ENCODE measurements around the gene SGCA. TPM values are rescaled to one million over a fixed set of nuclear protein-coding genes. Genes with fewer than 3 reads are reported as not detected.

The SGCA gene
- total RNA-seq, 1 experiment from 2014 or later: not detected

GRCh38 chr17:50139950-50140885 is 25.6 kb upstream of the SGCA start:
- peak; percentile 91 for TF ChIP-seq CTCF (IDR thresholded peaks at IDR 0.05; ENCODE audit: unreplicated experiment)
- no peaks in the 10 kb centered on the region for H3K9me3 Mint-ChIP-seq (ENCODE audit: unreplicated experiment)
- H3K27ac Mint-ChIP-seq (ENCODE audit: low read depth, unreplicated experiment): no peak overlapping the region
- peaks cover 74% of the 10 kb centered on the region for H3K36me3 Mint-ChIP-seq (ENCODE audit: insufficient read depth, unreplicated experiment)
- ChIA-PET POLR2A (interaction anchor here (0.7 to 1.5 kb wide), 3 partner anchors 16 to 273 kb away, joined by 4 to 5 read pairs (median 4); no protein-coding TSS in a partner anchor), CTCF (interaction anchor here (0.6 to 3.1 kb wide), 20 partner anchors 11 to 1319 kb away, joined by 3 to 16 read pairs (median 4); partner anchors contain the start of genes PDK2 and SAMD14)
- peaks cover 13% of the 10 kb centered on the region for H3K4me1 Mint-ChIP-seq (ENCODE audit: insufficient read depth, unreplicated experiment)
- BruUV-seq (replicated peaks): no TSS peak
- peak; percentile 73 for DNase-seq (ENCODE audit: unreplicated experiment)
- H3K27me3 Mint-ChIP-seq (ENCODE audit: insufficient read depth, unreplicated experiment): no peaks in the 10 kb centered on the region
- intact Hi-C loops (cut with micrococcal nuclease): loop anchor here (1.0 kb wide), 1 partner anchor 21 kb away; no protein-coding TSS in a partner anchor
- H3K4me3 Mint-ChIP-seq (ENCODE audit: unreplicated experiment): no peak overlapping the region

GRCh38 chr17:50141026-50141744 is 24.6 kb upstream of the SGCA start:
- H3K9me3 Mint-ChIP-seq (ENCODE audit: unreplicated experiment): no peaks in the 10 kb centered on the region
- ChIA-PET CTCF (interaction anchor here (0.6 to 3.1 kb wide), 11 partner anchors 11 to 152 kb away, joined by 3 to 16 read pairs (median 3); partner anchors contain the start of gene SAMD14), POLR2A (interaction anchor here (1.2 to 1.5 kb wide), 2 partner anchors 15 to 20 kb away, joined by 4 to 5 read pairs; no protein-coding TSS in a partner anchor)
- no peaks in the 10 kb centered on the region for H3K27me3 Mint-ChIP-seq (ENCODE audit: insufficient read depth, unreplicated experiment)
- no peak overlapping the region for H3K27ac Mint-ChIP-seq (ENCODE audit: low read depth, unreplicated experiment)
- intact Hi-C loops (cut with micrococcal nuclease): no loop called here
- no peak for DNase-seq (ENCODE audit: unreplicated experiment)
- peaks cover 22% of the 10 kb centered on the region for H3K4me1 Mint-ChIP-seq (ENCODE audit: insufficient read depth, unreplicated experiment)
- no TSS peak for BruUV-seq (replicated peaks)
- H3K4me3 Mint-ChIP-seq (ENCODE audit: unreplicated experiment): no peak overlapping the region
- peaks cover 64% of the 10 kb centered on the region for H3K36me3 Mint-ChIP-seq (ENCODE audit: insufficient read depth, unreplicated experiment)
- TF ChIP-seq CTCF (IDR thresholded peaks at IDR 0.05; ENCODE audit: unreplicated experiment): no peak

- Mint-ChIP-seq H3K4me3 (ENCODE audit: unreplicated experiment) (no peak overlapping the region), H3K9me3 (ENCODE audit: unreplicated experiment) (no peaks in the 10 kb centered on the region), H3K36me3 (ENCODE audit: insufficient read depth, unreplicated experiment) (peaks cover 63% of the 10 kb centered on the region), H3K27ac (ENCODE audit: low read depth, unreplicated experiment) (no peak overlapping the region), H3K4me1 (ENCODE audit: insufficient read depth, unreplicated experiment) (peaks cover 27% of the 10 kb centered on the region), H3K27me3 (ENCODE audit: insufficient read depth, unreplicated experiment) (no peaks in the 10 kb centered on the region)
- CTCF ChIA-PET: interaction anchor here (1.0 to 3.1 kb wide), 3 partner anchors 20 to 151 kb away, joined by 3 to 16 read pairs (median 3); no protein-coding TSS in a partner anchor
- intact Hi-C loops (cut with micrococcal nuclease): no loop called here
- no peak for TF ChIP-seq CTCF (IDR thresholded peaks at IDR 0.05; ENCODE audit: unreplicated experiment)
- POLR2A ChIA-PET: interaction anchor here (1.2 kb wide), 1 partner anchor 20 kb away, joined by 4 read pairs; no protein-coding TSS in a partner anchor
- no peak for DNase-seq (ENCODE audit: unreplicated experiment)
- BruUV-seq (replicated peaks): no TSS peak
Measured at GRCh38 chr17:50141745-50142110, 24.1 kb upstream of the SGCA start.
